Measurements from ENCODE around the gene FBXO24. TPM values are rescaled to one million over a fixed set of nuclear protein-coding genes. Genes with fewer than 3 reads are reported as not detected.

FBXO24 gene
- total and polyA plus RNA-seq, 9 of the 15 experiments (the other 6 are each of a cell fraction or from before 2014, with no cell fraction given), result 0.17 to 0.95 (median 0.50) TPM

GRCh38 chr7:100585511-100586265 lies 440 bp upstream of the FBXO24 start, which contains the start of gene LRCH4 (continued):
- TF ChIP-seq ELK3 (CRISPR knock-in tag; IDR thresholded peaks at IDR 0.05), result no peak
- peak; percentile 35; the same call in 1 of the 2 replicates for TF ChIP-seq GMEB1 (CRISPR knock-in tag; IDR thresholded peaks at IDR 0.05)
- TF ChIP-seq CEBPB (tag; IDR thresholded peaks at IDR 0.05), result no peak
- no peak for TF ChIP-seq ADNP (tag; IDR thresholded peaks at IDR 0.05)
- TF ChIP-seq ZNF124 (CRISPR knock-in tag; IDR thresholded peaks at IDR 0.05), result no peak
- TF ChIP-seq ZBTB11 (CRISPR knock-in tag; IDR thresholded peaks at IDR 0.05), result no peak
- TF ChIP-seq ID3 (CRISPR knock-in tag; IDR thresholded peaks at IDR 0.05), result no peak
- peak; percentile 88 for TF ChIP-seq ID3 (tag; IDR thresholded peaks at IDR 0.05)
- no peak for TF ChIP-seq STAT5A (IDR thresholded peaks at IDR 0.05; ENCODE audit: borderline replicate concordance, low read length)
- no peak for TF ChIP-seq PKNOX1 (IDR thresholded peaks at IDR 0.05)
- no peak for TF ChIP-seq BCL6 (CRISPR knock-in tag; IDR thresholded peaks at IDR 0.05)
- no peak for TF ChIP-seq SRSF1 (IDR thresholded peaks at IDR 0.05; ENCODE audit: low read depth, low read length)
- no peak for TF ChIP-seq ZBTB26 (CRISPR knock-in tag; IDR thresholded peaks at IDR 0.05)
- no peak for TF ChIP-seq USF2 (CRISPR knock-in tag; IDR thresholded peaks at IDR 0.05)
- TF ChIP-seq GABPB1 (CRISPR knock-in tag; IDR thresholded peaks at IDR 0.05), result peak; percentile 85
- no peak for TF ChIP-seq ARHGAP35 (IDR thresholded peaks at IDR 0.05; ENCODE audit: partially characterized antibody)
- TF ChIP-seq ZNF583 (CRISPR knock-in tag; IDR thresholded peaks at IDR 0.05), result peak; percentile 45; the same call in 1 of the 2 replicates
- no peak for TF ChIP-seq ZNF551 (CRISPR knock-in tag; IDR thresholded peaks at IDR 0.05)
